Right ventricle myocardium superior (tissue), 1 donor: ENCODE measurements around the gene EID3. TPM values are rescaled to one million over a fixed set of nuclear protein-coding genes. Genes with fewer than 3 reads are reported as not detected.
"Not testable (repeated sequence)": the region's sequence is repeated elsewhere in the genome, so short reads cannot be mapped to it uniquely, and the experiment has no call there.

Experiments used
- ATAC-seq: fragments of 200-7000 bp; cut with Tn5 transposase; one replicate; pipeline ENCODE4 v1.9.1; 2020; ENCODE audit warnings: mild to moderate bottlenecking; ENCODE audit not compliant: poor library complexity
- DNase-seq: peaks from one replicate; pipeline ENCODE4 v3.0.0-alpha.2; 2020
- intact Hi-C: fragments of 100-400 bp; cut with DNase I; formaldehyde crosslinking; loops from one replicate; pipeline ENCODE4 v1.11.2; 2022
- total RNA-seq: library from RNA; stranded (reverse); fragmentation: NEBNext Ultra II Directional; extraction: Animal tissue kit (Norgen Biotek cat#: 25700); gene quantifications from one replicate; pipeline ENCODE4 v1.2.1, GENCODE V29; 2021
- donor health status: DM: no; HTN: yes; CAD: no; lungs with severe emphysema.

The EID3 gene
- total RNA-seq, 1 donor from 2014 or later: 1.2 TPM

- intact Hi-C loops: no loop called here
- ATAC-seq: no peak
Observed at GRCh38 chr12:104306943-104307654, 3.6 kb downstream of the EID3 start.

GRCh38 chr12:104307655-104308000 lies 4.1 kb downstream of the EID3 start:
- intact Hi-C loops: no loop called here
- ATAC-seq: no peak
- no peak for DNase-seq

More at GRCh38 chr12:104306943-104307654, 3.6 kb downstream of the EID3 start:
- no peak for DNase-seq

GRCh38 chr12:104309446-104309993 lies 6.0 kb downstream of the EID3 start:
- ATAC-seq (no peak), DNase-seq (no peak)
- intact Hi-C loops: no loop called here

DNA sequence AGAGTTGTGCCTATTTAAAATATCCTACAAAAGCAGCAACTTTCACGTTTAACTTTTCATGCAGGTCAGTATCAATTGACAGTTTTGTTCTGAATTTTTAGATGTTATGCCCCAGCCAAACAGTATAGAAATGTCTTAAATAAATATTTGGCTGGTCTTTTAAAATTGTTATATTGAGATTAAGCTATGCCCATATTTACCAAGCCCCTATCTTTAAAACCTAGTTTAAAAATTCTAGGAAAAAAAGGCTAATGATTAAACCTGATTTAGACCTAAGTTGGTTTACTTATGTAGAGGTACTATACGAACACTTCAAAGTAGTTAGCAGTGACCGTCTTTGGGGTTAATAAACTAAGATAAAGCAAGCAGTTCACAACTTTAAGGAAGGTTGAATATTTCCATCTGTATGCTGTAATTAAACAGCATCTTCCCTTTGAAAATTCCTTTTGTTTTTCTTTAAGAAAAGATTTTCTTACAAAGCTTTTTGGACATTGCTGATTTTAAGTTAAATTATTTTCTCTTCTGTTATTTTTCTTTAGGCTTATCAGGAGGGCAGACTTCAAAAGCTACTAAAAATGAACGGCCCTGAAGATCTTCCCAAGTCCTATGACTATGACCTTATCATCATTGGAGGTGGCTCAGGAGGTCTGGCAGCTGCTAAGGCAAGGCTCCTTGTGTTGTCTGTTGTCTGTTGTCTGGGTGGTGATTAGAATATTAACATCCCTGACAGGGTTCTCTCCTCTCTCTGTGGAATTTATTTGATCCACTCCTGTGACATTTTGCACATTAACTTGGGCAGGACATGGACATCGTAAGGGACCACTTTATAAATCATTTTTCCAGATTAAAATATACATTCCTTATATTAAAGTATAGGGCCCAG lies 7.5 kb downstream of the EID3 start:
- ATAC-seq (no peak), DNase-seq (no peak)
- intact Hi-C loops: no loop called here

- ATAC-seq: no peak
Observed at GRCh38 chr12:104312202-104312601, 8.7 kb downstream of the EID3 start.

GRCh38 chr12:104312654-104313053 lies 9.1 kb downstream of the EID3 start:
- no peak for ATAC-seq
- intact Hi-C loops: no loop called here

More at GRCh38 chr12:104312202-104312601, 8.7 kb downstream of the EID3 start:
- intact Hi-C loops: no loop called here
- DNase-seq: no peak

GRCh38 chr12:104313568-104314241 lies 10.2 kb downstream of the EID3 start:
- ATAC-seq (no peak), DNase-seq (no peak)
- intact Hi-C loops: no loop called here

More at GRCh38 chr12:104312654-104313053, 9.1 kb downstream of the EID3 start:
- no peak for DNase-seq

- DNase-seq: no peak
- ATAC-seq: no peak
Observed at GRCh38 chr12:104314242-104314614, 10.7 kb downstream of the EID3 start.

DNA sequence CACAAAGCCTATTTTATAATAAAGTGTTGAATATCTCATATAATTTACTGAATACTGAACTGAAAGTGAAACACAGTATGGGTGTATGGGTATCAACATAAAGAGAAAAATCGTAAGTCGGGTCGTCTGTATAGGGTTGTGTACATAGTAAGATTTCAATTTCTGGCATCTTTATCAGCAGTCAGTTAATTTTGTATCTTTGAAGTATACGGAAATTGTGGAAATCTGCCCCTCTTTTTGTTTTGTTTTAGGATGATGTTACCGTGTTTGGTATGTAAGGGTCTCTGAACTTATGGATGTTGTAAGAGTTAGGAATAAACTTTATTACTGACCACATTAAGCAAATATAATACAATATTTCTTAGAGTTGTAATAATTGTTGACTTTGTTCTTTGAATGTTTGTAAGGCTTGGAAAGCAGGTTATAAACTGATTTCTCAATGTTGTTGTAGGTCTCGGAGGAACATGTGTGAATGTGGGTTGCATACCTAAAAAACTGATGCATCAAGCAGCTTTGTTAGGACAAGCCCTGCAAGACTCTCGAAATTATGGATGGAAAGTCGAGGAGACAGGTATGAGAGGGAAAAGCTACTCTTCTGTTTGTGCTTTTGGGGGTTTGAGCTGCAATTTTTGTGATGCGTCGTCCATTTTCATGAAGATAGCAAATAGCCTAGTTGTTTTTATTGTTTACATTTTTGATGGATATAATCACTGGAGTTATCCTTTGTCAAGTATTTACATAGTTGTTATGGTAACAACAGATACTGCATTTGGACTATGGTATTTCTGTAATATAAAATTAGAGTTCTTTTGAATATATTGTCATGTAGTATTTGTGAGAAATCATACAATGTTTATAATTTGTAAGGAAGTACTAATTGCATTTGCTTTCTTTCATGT lies 12.0 kb downstream of the EID3 start:
- DNase-seq (no peak), ATAC-seq (no peak)
- intact Hi-C loops: no loop called here

More at GRCh38 chr12:104314242-104314614, 10.7 kb downstream of the EID3 start:
- intact Hi-C loops: no loop called here

DNA sequence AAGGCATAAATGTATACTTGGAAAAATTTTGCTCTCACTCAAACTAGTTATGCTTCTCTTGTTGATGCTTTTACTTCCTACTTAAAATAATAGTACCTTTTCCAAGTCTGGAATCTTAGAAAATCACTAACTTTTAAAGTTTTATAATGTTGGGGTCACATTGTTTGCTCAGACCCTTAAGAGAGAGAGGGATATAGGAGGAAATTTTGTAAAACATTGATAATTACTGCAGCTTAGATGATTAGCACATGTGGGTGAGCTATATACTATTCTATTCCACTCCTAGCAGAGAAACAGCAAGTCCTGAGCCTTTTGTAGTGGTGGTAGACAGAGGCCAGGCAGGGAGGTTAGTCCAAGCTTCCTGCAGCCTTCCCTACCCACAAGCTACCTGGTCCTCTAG lies 13.4 kb downstream of the EID3 start:
- DNase-seq (no peak), ATAC-seq (no peak)
- intact Hi-C loops: no loop called here

GRCh38 chr12:104317538-104318210 lies 14.1 kb downstream of the EID3 start:
- intact Hi-C loops: no loop called here
- ATAC-seq: no peak
- no peak for DNase-seq

GRCh38 chr12:104319028-104319427 lies 15.5 kb downstream of the EID3 start:
- DNase-seq (no peak), ATAC-seq (no peak)
- intact Hi-C loops: no loop called here

- ATAC-seq: no peak
- intact Hi-C loops: no loop called here
- DNase-seq: no peak
Observed at GRCh38 chr12:104319918-104320626, 16.5 kb downstream of the EID3 start.

DNA sequence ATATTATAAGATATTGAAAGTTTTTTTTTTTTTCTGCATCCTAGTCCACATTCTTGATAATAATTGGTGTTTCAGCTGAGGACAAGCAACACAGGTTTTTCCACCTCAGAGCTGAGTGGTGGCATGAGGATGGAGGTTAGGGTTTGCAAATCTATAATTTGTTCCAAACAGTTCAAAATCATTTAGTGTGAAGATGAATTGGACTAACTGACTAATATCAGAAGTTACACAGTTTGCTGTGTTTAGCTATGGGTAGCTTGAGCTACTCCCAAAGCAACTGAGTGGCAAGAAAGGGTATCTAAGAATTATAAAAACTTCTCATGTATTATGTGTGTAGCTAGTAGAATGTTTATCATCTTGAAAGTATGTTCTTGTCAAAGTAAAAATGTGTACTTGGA lies 17.1 kb downstream of the EID3 start:
- intact Hi-C loops: no loop called here
- ATAC-seq (no peak), DNase-seq (no peak)

- DNase-seq (no peak), ATAC-seq (no peak)
- intact Hi-C loops: no loop called here
Observed at GRCh38 chr12:104321949-104322348, 18.4 kb downstream of the EID3 start.

DNA sequence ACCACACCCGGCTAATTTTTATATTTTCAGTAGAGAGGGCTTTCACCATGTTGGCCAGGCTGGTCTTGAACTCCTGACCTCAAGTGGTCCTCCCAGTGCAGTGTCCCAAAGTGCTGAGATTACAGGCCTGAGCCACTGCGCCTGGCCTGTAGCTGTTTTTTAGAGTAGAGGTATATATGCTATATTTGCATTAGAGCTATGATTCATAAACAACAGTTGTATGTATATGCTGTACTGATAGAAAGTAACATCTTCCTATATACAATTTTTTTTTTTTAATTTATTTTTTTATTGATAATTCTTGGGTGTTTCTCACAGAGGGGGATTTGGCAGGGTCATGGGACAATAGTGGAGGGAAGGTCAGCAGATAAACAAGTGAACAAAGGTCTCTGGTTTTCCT lies 19.0 kb downstream of the EID3 start:
- DNase-seq, intact Hi-C loops, ATAC-seq: not testable (repeated sequence)

DNA sequence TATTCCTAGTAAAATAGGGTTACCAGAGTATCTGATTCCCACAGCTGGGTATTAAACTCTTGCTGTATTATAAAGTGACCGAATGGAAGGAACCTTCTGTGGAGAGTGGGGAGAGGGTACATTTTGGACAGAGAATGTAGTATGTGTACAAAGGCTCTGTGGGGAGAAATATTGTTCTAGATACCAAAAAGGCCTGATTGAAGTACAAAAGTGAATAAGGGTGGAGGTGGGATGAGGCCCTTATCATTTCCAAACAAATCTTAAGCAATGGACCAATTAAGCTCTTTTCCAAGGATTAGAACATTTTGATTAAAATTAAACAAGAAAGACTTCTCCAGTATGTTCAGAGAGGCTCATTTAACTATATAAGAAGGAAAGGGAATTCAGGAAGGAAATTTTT lies 20.4 kb downstream of the EID3 start:
- intact Hi-C loops: no loop called here
- DNase-seq (no peak), ATAC-seq (no peak)
